ENCODE data around the gene PRR20E. TPM values are rescaled to one million over a fixed set of nuclear protein-coding genes. Genes with fewer than 3 reads are reported as not detected.
A peak's percentile ranks its signal among the peaks of the same experiment; 100 is the strongest.
"Not testable (repeated sequence)": the region's sequence is repeated elsewhere in the genome, so short reads cannot be mapped to it uniquely, and the experiment has no call there.

PRR20E gene
- polyA plus RNA-seq (2013, experiment 1 of 2; ENCODE audit: insufficient read length): not detected
- not detected for polyA plus RNA-seq (2013, experiment 2 of 2; ENCODE audit: insufficient read length)

DNA sequence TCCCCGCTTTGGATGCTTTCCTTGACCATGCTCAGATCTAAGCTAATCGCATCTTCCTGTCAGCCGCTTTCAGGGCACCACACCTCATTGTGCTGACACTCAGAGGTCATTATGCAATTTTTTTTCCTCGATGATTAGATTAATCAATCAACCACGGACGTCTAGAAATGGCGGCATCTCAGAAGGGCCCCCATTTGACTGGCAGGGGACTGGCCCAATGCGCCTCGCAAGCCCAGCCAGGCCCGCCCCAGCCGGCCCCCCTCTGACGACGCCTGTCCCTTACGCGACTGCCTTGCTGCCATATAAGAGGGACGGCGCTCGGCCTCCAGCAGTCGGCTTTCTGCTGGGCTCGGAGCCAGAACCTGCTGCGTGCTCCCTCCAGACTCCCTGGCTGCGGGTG, at the start of gene PRR20E:
TSS of gene PRR20E (plus strand) at position 301 of the 400 bp plus-strand sequence. CDS start 387 bp downstream, outside the sequence.
- not testable (repeated sequence) for DNase-seq

DNA sequence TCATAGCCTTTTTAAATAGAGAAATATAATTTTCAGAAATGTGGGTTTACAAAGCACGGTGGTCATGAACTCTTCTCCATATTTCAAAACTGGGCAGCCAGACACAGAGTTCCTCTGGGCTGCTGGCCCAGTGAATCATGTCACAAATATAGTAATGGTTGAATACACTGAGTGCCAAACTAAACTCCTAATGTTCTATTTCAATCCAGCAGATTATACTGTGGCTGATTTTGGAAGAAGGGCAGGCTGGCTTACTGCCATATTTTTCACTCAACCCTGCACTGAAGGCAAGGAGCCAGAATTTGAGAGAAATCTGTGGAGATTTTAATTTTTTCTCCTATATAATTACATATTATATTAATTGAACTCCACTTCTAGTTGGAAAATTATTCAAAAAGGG, 43.3 kb upstream of the PRR20E start:
- peak; percentile 1 for DNase-seq

DNA sequence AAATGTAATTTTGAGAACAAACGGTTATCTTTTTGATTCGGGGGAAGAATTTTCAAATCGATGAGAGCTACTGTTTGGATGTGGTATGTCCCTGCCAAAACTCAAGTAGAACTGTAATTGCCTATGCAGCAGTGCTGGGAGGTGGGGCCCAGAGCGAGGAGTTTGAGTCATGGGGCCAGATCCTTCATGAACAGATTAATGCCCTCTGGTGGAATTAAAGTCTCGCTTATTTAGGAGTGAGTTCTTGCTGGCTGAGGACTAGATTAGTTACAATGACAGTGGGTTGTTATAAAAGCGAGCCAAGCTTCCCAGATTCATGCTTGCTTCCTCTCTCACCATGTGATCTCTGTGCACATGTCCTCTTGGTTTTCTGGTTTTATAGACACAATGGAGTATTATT, 38.1 kb upstream of the PRR20E start:
- no peak for DNase-seq

DNA sequence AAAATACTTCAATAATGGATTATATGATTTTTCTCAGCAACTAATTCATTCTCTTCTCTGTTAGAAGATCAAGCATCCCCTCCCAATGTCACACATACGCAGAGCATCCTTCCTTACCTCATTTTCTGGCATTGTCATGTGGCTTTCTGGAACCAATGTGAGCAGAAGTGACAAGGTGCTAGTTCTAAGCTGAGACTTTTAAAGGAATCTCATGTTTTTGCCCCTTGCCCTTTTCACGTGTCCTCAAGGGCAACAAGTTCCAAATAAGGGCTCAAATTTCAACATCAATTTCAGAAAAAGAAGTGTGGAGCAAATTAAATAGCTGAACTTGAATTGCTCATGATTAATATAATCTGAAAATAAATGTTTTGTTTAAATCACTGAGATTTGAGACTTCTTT, 30.9 kb upstream of the PRR20E start:
- no peak for DNase-seq

- DNase-seq: no peak
These were observed 29.4 kb upstream of the PRR20E start for GRCh38 chr13:57137585-57137984.

- no peak for DNase-seq
These were observed 28.0 kb upstream of the PRR20E start for GRCh38 chr13:57138988-57139387.

DNA sequence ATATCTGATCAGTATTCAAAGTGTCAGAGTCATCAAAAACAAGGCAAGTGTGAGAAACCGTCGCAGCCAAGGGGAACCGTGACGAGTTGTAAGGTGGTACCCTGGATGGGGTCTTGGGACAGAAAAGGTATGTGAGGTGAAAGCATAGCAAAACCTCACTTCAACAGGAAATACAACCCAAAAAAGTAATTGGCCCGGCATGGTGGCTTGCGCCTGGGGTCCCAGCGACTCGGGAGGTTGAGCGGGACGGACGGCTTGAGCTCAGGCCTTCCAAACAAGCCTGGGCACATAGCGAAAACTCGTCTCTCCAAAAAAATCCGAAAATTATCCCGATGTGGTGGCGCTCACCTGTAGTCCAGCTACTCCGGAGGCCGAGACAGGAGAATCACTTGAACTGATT, 27.2 kb upstream of the PRR20E start:
- DNase-seq: not testable (repeated sequence)

- not testable (repeated sequence) for DNase-seq
These were observed 26.6 kb upstream of the PRR20E start, which contains the start of gene PRR20A for GRCh38 chr13:57140235-57140968. PRR20A (plus strand) TSS chr13:57140918; CDS start chr13:57141305, 387 bp downstream.

DNA sequence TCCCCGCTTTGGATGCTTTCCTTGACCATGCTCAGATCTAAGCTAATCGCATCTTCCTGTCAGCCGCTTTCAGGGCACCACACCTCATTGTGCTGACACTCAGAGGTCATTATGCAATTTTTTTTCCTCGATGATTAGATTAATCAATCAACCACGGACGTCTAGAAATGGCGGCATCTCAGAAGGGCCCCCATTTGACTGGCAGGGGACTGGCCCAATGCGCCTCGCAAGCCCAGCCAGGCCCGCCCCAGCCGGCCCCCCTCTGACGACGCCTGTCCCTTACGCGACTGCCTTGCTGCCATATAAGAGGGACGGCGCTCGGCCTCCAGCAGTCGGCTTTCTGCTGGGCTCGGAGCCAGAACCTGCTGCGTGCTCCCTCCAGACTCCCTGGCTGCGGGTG, 19.8 kb upstream of the PRR20E start, which contains the start of gene PRR20B:
TSS of gene PRR20B (plus strand) at position 301 of the 400 bp plus-strand sequence. CDS start 387 bp downstream, outside the sequence.
- DNase-seq: not testable (repeated sequence)

DNA sequence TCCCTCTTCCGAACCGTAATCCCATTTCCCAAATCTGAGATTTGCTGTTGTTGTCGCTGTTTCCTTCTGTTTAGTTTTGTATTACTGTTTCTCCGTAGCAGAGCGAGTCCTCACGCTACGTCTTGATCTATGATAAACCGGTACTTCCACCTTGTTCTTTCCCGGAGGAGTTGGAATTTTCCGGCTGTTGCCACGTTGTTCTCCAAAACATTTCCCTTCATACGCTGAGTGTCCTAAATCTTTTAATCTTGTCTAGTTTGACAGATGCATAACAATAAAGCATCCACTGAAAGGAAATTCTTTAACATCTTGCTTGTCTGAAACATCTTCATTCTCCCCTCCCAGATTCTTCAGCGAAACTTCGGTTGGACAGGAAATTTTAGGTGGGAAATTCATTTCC, 18.9 kb upstream of the PRR20E start:
- DNase-seq: not testable (repeated sequence)

DNA sequence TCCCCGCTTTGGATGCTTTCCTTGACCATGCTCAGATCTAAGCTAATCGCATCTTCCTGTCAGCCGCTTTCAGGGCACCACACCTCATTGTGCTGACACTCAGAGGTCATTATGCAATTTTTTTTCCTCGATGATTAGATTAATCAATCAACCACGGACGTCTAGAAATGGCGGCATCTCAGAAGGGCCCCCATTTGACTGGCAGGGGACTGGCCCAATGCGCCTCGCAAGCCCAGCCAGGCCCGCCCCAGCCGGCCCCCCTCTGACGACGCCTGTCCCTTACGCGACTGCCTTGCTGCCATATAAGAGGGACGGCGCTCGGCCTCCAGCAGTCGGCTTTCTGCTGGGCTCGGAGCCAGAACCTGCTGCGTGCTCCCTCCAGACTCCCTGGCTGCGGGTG, 13.2 kb upstream of the PRR20E start, which contains the start of gene PRR20C:
TSS of gene PRR20C (plus strand) at position 301 of the 400 bp plus-strand sequence. CDS start 387 bp downstream, outside the sequence.
- not testable (repeated sequence) for DNase-seq

- not testable (repeated sequence) for DNase-seq
These were observed 6.7 kb upstream of the PRR20E start, which contains the start of gene PRR20D for GRCh38 chr13:57160332-57160731. PRR20D (plus strand) TSS chr13:57160632; CDS start chr13:57161019, 387 bp downstream.

DNA sequence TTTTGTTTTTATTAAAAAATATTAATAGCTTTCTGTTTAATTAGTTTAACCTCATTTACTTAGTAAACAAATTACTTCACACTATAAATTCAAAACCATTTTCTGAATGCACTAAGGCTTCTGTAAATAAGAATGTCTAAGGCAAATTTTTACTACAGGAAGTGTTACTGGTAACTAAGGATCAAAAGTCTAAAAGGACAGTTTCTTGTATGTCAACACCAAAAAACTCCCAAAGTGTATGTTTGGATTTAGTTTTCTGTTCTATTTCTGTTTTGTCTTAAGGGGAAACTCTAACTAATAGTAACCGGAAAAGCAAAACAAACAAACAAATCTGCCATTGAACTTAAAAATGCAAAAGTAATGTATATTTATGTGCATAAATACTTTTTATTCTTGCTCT, 24.7 kb downstream of the PRR20E start:
- DNase-seq: no peak

GRCh38 chr13:57212989-57213388, 46.0 kb downstream of the PRR20E start:
- DNase-seq: no peak

Data from fibroblast of skin of scalp (primary cell).